ENCODE measurements around the gene PTPN4.

GRCh38 chr2:119736021-119736420, 23.7 kb upstream of the PTPN4 start:
- no peak for TF ChIP-seq POLR2A (IDR thresholded peaks at IDR 0.05; ENCODE audit: low read length)
- TF ChIP-seq GATA1 (IDR thresholded peaks at IDR 0.05; ENCODE audit: low read depth, low read length), result no peak

Data from erythroblast (primary cell).